HG03571 (cell line): Measurements from ENCODE around the gene YIPF7.

Experiments
- ATAC-seq: cut with Tn5 transposase; IDR thresholded peaks from one replicate; pipeline ENCODE4 v1.9.1; 2021; ENCODE audit not compliant: unreplicated experiment

Gene YIPF7

GRCh38 chr4:44623676-44624075 lies 27.7 kb downstream of the YIPF7 start:
- ATAC-seq: no peak

- no peak for ATAC-seq
Measured at GRCh38 chr4:44616621-44617020, 34.8 kb downstream of the YIPF7 start.

GRCh38 chr4:44583393-44583792 lies 68.0 kb downstream of the YIPF7 start:
- ATAC-seq: no peak

- ATAC-seq: no peak
Measured at GRCh38 chr4:44580231-44580630, 71.2 kb downstream of the YIPF7 start.

- no peak for ATAC-seq
Measured at GRCh38 chr4:44578954-44579353, 72.5 kb downstream of the YIPF7 start.
